K562 (cell line): Measurements from ENCODE around the gene CDHR2. TPM values are rescaled to one million over a fixed set of nuclear protein-coding genes. Genes with fewer than 3 reads are reported as not detected.

Experiments used
- ATAC-seq: fragments of 200-7000 bp; cut with Tn5 transposase; 3 replicates; pipeline ENCODE4 v1.9.1; 2020; ENCODE audit warnings: moderate library complexity
- BruUV-seq: library from RNA; stranded (reverse); fragments of 400-500 nt; replicated peaks from 2 replicates; lab custom pipeline; 2021; lab: Mats Ljungman, UMichigan
- CTCF ChIA-PET: fragments of 300-600 bp; formaldehyde crosslinking; extraction: SDS; loops from one replicate; lab custom pipeline; 2021; ENCODE audit warnings: low intra/inter-chr PET ratio; lab: Yijun Ruan, JAX
- POLR2A ChIA-PET: fragments of 300-600, 350-650 bp; sonication (Branson Sonifier 250); formaldehyde crosslinking; extraction: SDS; loops from one replicate; lab custom pipeline; 2021; ENCODE audit warnings: antibody characterized with exemption, inconsistent platforms; lab: Yijun Ruan, JAX
- DNase-seq, 4 experiments: peaks; one replicate each; pipeline versions ENCODE4 v3.0.0 to v3.0.0-alpha.2; 2011 to 2018; ENCODE audit warnings: low spot score in 3 of 4, mixed read lengths in 3 of 4; ENCODE audit errors: extremely low read depth in 1 of 4
- FAIRE-seq: peaks from 2 replicates; lab custom pipeline; 2011; peaks lifted over from hg19 to GRCh38; lab: Jason Lieb, UNC
- H2AFZ ChIP-seq: 2 replicates; pipeline ENCODE4 v1.6.0; 2011; ENCODE audit warnings: low read depth, low read length, control low read depth, inconsistent platforms
- H3K27ac ChIP-seq: fragments of 200-600 bp; 3 replicates; pipeline ENCODE4 v1.8.0; 2011; ENCODE audit warnings: low read depth, mild to moderate bottlenecking, control low read depth, inconsistent platforms, low read length, moderate library complexity, mixed read lengths; ENCODE audit errors: extremely low read depth
- H3K27me3 ChIP-seq, 2 experiments: fragments of 300-600 bp in 1 of 2; 2 replicates in 1 of 2; 3 replicates in 1 of 2; pipeline versions ENCODE4 v1.6.0 to v1.8.0; 2011; ENCODE audit warnings: inconsistent platforms in 2 of 2, low read length in 2 of 2, mild to moderate bottlenecking in 1 of 2, mixed read lengths in 1 of 2, moderate library complexity in 1 of 2; ENCODE audit not compliant: control insufficient read depth in 2 of 2, insufficient read depth in 2 of 2
- H3K36me3 ChIP-seq: fragments of 300-600 bp; 3 replicates; pipeline ENCODE4 v1.8.0; 2011; ENCODE audit warnings: mild to moderate bottlenecking, low read length, inconsistent platforms; ENCODE audit not compliant: control insufficient read depth, insufficient read depth
- H3K4me1 ChIP-seq, 2 experiments: fragments of 200-600 bp in 1 of 2; replicated peaks in 1 of 2; 2 replicates in 1 of 2; 3 replicates in 1 of 2; pipeline versions ENCODE4 v1.5.1 to v1.8.0; 2011; ENCODE audit warnings: inconsistent platforms in 2 of 2, low read length in 2 of 2, mild to moderate bottlenecking in 1 of 2, mixed read lengths in 1 of 2, moderate library complexity in 1 of 2; ENCODE audit not compliant: control insufficient read depth in 2 of 2, insufficient read depth in 2 of 2
- H3K4me2 ChIP-seq: 2 replicates; pipeline ENCODE4 v1.6.1; 2011; ENCODE audit warnings: low read length, control low read depth, inconsistent platforms, mixed read lengths; ENCODE audit not compliant: insufficient read depth
- H3K4me3 ChIP-seq: fragments of 200-600 bp; sonication (generic), shearing (Covaris generic); 2 replicates; pipeline ENCODE4 v1.5.1; 2016; ENCODE audit warnings: control low read depth, inconsistent platforms
- H3K79me2 ChIP-seq: fragments of 200-600 bp; 3 replicates; pipeline ENCODE4 v1.8.0; 2011; ENCODE audit warnings: low read length, inconsistent platforms; ENCODE audit not compliant: control insufficient read depth, insufficient read depth
- H3K9ac ChIP-seq, 2 experiments: 2 replicates each; pipeline versions ENCODE4 v1.6.0 to v1.6.1; 2011; ENCODE audit warnings: low read depth in 2 of 2, low read length in 2 of 2, control low read depth in 1 of 2, inconsistent platforms in 1 of 2, mild to moderate bottlenecking in 1 of 2, mixed read lengths in 1 of 2; ENCODE audit not compliant: insufficient read depth in 1 of 2
- H3K9me1 ChIP-seq: one replicate; pipeline ENCODE4 v1.6.0; 2011; ENCODE audit warnings: inconsistent platforms, mild to moderate bottlenecking, low read length, moderate library complexity; ENCODE audit not compliant: control insufficient read depth, insufficient read depth
- H3K9me3 ChIP-seq: replicated peaks from 2 replicates; pipeline ENCODE4 v1.5.1; 2011; ENCODE audit warnings: low read depth, low read length, inconsistent platforms; ENCODE audit not compliant: control insufficient read depth, insufficient read depth
- H4K20me1 ChIP-seq: replicated peaks from 2 replicates; pipeline ENCODE4 v1.6.1; 2011; ENCODE audit warnings: low read length, inconsistent platforms, mixed read lengths; ENCODE audit not compliant: control insufficient read depth, insufficient read depth
- CREM ChIP-seq: IDR thresholded peaks from 2 replicates; pipeline ENCODE4 v1.6.1; 2014; ENCODE audit warnings: antibody characterized with exemption, low read depth
- DEAF1 ChIP-seq: fragments of 450-650 bp; formaldehyde crosslinking; IDR thresholded peaks from 2 replicates; pipeline ENCODE4 v1.4.0; 2020; ENCODE audit warnings: mild to moderate bottlenecking, moderate library complexity
- RB1 ChIP-seq: fragments of 450-650 bp; IDR thresholded peaks from 2 replicates; pipeline ENCODE4 v1.6.1; 2017; ENCODE audit warnings: low read depth, mild to moderate bottlenecking
- TFAP4 ChIP-seq: sonication (generic); formaldehyde crosslinking; IDR thresholded peaks from 2 replicates; pipeline ENCODE4 v1.8.0; 2022; ENCODE audit warnings: missing genetic modification reagents, mild to moderate bottlenecking, moderate library complexity, borderline replicate concordance
- YY1 ChIP-seq, 3 experiments: IDR thresholded peaks; 2 replicates each; pipeline ENCODE4 v1.6.1; 2011; ENCODE audit warnings: low read length in 2 of 3, mild to moderate bottlenecking in 2 of 3, moderate library complexity in 2 of 3, borderline replicate concordance in 1 of 3, control low read depth in 1 of 3, low read depth in 1 of 3; ENCODE audit not compliant: insufficient read depth in 3 of 3, insufficient replicate concordance in 2 of 3, control insufficient read depth in 1 of 3, insufficient read length in 1 of 3; ENCODE audit errors: extremely low read depth in 1 of 3
- ZBTB7A ChIP-seq: IDR thresholded peaks from 2 replicates; pipeline ENCODE4 v1.6.1; 2011; ENCODE audit warnings: low read depth, mild to moderate bottlenecking, low read length, moderate library complexity, borderline replicate concordance; ENCODE audit not compliant: control insufficient read depth
- WGBS: fragments of 100-300 bp; shearing (Covaris generic); methylation state at CpG from one replicate; pipeline ENCODE4 v1.1.6; 2016; ENCODE audit warnings: low coverage, mixed read lengths; ENCODE audit not compliant: insufficient coverage; ENCODE audit errors: missing lambda C conversion rate; 5-methylcytosine and 5-hydroxymethylcytosine counted together
- in situ Hi-C: fragments of 300-500 bp; cut with MboI; formaldehyde crosslinking; loops from 4 replicates; pipeline ENCODE4 v1.15.0; 2018; ENCODE audit warnings: inconsistent platforms, mixed read lengths
- intact Hi-C: fragments of 100-400 bp; cut with micrococcal nuclease; formaldehyde crosslinking; loops from 2 replicates; pipeline ENCODE4 v1.14.2; 2022
- polyA plus RNA-seq, 8 experiments: library from polyadenylated mRNA; depleted of rRNA in 4 of 8; stranded (reverse) in 5 of 8; unstranded in 3 of 8; fragments of >200 nt; fragmentation: Nextera tagmentation in 2 of 8; fragmentation: Illumina TruSeq in 1 of 8; extraction: Ambion mirVana in 2 of 8; extraction: Trizol in 1 of 8; gene quantifications; 2 replicates each; pipeline versions ENCODE4 v1.2.1 to v1.2.3, GENCODE V29; 2011 to 2014; ENCODE audit warnings: inconsistent platforms in 1 of 8, missing spikeins in 1 of 8
- total RNA-seq, 7 experiments: library from RNA; depleted of rRNA in 6 of 7; stranded (reverse); fragments of >200 nt in 6 of 7; fragmentation: Illumina TruSeq in 2 of 7; extraction: Trizol in 2 of 7; gene quantifications; 2 replicates each; pipeline versions ENCODE4 v1.2.1 to v1.2.3, GENCODE V29; 2011 to 2021; ENCODE audit warnings: low replicate concordance in 1 of 7
- TF ChIP-seq, protein P1 (sequence below): sonication (generic); formaldehyde crosslinking; IDR thresholded peaks from 2 replicates; pipeline ENCODE4 v1.8.1; 2022; ENCODE audit warnings: missing genetic modification reagents

Gene CDHR2
- total and polyA plus RNA-seq, 9 of the 15 experiments (the other 6 are each of a cell fraction or from before 2014, with no cell fraction given) = 0.01 to 0.62 (median 0.09) TPM; not detected in 2

DNA sequence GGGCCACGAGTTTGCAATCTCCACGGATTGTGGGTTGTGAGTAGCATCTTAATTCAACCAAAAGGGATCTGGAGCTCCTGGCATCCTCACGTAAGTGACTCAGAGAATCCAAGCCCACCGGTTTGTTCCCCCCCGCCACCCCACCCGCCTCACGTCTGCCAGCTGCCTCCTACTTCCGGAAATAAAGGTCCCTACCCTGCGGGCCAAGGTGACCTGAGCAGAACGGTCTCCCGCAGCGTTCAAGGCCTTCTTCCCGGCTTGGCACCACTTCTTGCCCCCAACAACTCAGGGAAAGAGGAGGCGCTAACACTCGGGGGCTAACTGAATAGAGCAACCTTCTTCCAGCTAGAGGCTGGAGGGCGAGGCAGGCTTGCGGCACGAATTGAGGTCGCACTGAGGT, 69.6 kb downstream of the CDHR2 start:
- no TSS peak for BruUV-seq
- Histone ChIP-seq H3K4me1 (peaks cover 8 to 34% of the 10 kb centered on the region in 2 experiments), H3K79me2 (no peaks in the 10 kb centered on the region), H2AFZ (peak overlapping the region; percentile 70), H3K9ac (peak overlapping the region in 1 of 2 experiments; percentile 86; a peak in 2 of 4 replicates), H3K36me3 (no peaks in the 10 kb centered on the region)
- intact Hi-C loops = loop anchor here (1.0 to 5.0 kb wide), 2 partner anchors 44 to 201 kb away; partner anchors contain the start of gene CLTB
- FAIRE-seq = no peak
- POLR2A ChIA-PET = no interaction called here
- TF ChIP-seq ZBTB7A = 0 out of 2 replicates have a peak, but pooled peaks have one; percentile 13
- TF ChIP-seq, protein P1, sequence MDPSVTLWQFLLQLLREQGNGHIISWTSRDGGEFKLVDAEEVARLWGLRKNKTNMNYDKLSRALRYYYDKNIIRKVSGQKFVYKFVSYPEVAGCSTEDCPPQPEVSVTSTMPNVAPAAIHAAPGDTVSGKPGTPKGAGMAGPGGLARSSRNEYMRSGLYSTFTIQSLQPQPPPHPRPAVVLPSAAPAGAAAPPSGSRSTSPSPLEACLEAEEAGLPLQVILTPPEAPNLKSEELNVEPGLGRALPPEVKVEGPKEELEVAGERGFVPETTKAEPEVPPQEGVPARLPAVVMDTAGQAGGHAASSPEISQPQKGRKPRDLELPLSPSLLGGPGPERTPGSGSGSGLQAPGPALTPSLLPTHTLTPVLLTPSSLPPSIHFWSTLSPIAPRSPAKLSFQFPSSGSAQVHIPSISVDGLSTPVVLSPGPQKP = no peak
- TF ChIP-seq, all 486 proteins: peak for 1
- in situ Hi-C loops = no loop called here
- no peaks in the 10 kb centered on the region for H3K9me1 ChIP-seq
- no peak overlapping the region for H3K27ac ChIP-seq
- WGBS = 18% methylated on average over 19 of the region's 19 CpGs
- peaks cover 19 to 51% of the 10 kb centered on the region in 2 experiments for H3K27me3 ChIP-seq
- no peak for ATAC-seq
- no peaks in the 10 kb centered on the region for H3K9me3 ChIP-seq
- H4K20me1 ChIP-seq = peaks cover 3% of the 10 kb centered on the region; the same call in 1 of the 2 replicates
- H3K4me2 ChIP-seq = peak overlapping the region; percentile 64
- DNase-seq = no peak
- peak overlapping the region; percentile 19 for H3K4me3 ChIP-seq
- CTCF ChIA-PET = interaction anchor here (0.6 to 1.4 kb wide), 3 partner anchors 45 to 890 kb away, joined by 3 to 8 read pairs (median 4); no protein-coding TSS in a partner anchor

- no peaks in the 10 kb centered on the region for H3K9me1 ChIP-seq
- peak; percentile 92 for FAIRE-seq
- H3K4me1 ChIP-seq = peaks cover 8 to 34% of the 10 kb centered on the region in 2 experiments
- H2AFZ ChIP-seq = peak overlapping the region; percentile 70
- peak overlapping the region in 1 of 2 experiments; percentile 86; a peak in 2 of 4 replicates for H3K9ac ChIP-seq
- H3K27me3 ChIP-seq = peaks cover 19 to 55% of the 10 kb centered on the region in 2 experiments
- DNase-seq = peak; percentile 96 to 99 (median 98)
- H3K9me3 ChIP-seq = no peaks in the 10 kb centered on the region
- in situ Hi-C loops (no loop called here), intact Hi-C loops (loop anchor here (1.0 to 5.0 kb wide), 2 partner anchors 45 to 202 kb away; partner anchors contain the start of gene CLTB)
- H4K20me1 ChIP-seq = peaks cover 3% of the 10 kb centered on the region; the same call in 1 of the 2 replicates
- whole genome bisulfite sequencing = 3% methylated on average over 27 of the region's 31 CpGs
- H3K4me3 ChIP-seq = peak overlapping the region; percentile 19
- H3K4me2 ChIP-seq = peak overlapping the region; percentile 64
- ChIA-PET POLR2A (interaction anchor here (0.8 kb wide), 1 partner anchor 19 kb away, joined by 5 read pairs; no protein-coding TSS in a partner anchor), CTCF (interaction anchor here (0.6 to 1.4 kb wide), 3 partner anchors 45 to 890 kb away, joined by 3 to 8 read pairs (median 4); no protein-coding TSS in a partner anchor)
- H3K27ac ChIP-seq = no peak overlapping the region
- no TSS peak for BruUV-seq
- H3K79me2 ChIP-seq = no peaks in the 10 kb centered on the region
- ATAC-seq = peak; percentile 99
- H3K36me3 ChIP-seq = no peaks in the 10 kb centered on the region
- TF ChIP-seq YY1 (IDR thresholded peaks at IDR 0.05; ENCODE audit: borderline replicate concordance in 1 of 3, control insufficient read depth in 1 of 3, extremely low read depth in 1 of 3, insufficient read depth in 3 of 3, insufficient read length in 1 of 3, insufficient replicate concordance in 2 of 3, low read depth in 1 of 3, low read length in 2 of 3) = peak in 2 of 3 experiments; percentile 26 to 30
- TF ChIP-seq DEAF1 (CRISPR knock-in tag) = peak; percentile 72; the same call in 1 of the 2 replicates
- TF ChIP-seq RB1 = peak; percentile 67
- TF ChIP-seq TFAP4 (CRISPR knock-in tag) = peak; percentile 34; the same call in 1 of the 2 replicates
- TF ChIP-seq CREM = peak; percentile 57
Measured at GRCh38 chr5:176619203-176619568, 70.0 kb downstream of the CDHR2 start.
